HFFc6 (cell line): ENCODE measurements around the gene FTH1. TPM values are rescaled to one million over a fixed set of nuclear protein-coding genes. Genes with fewer than 3 reads are reported as not detected.
A peak's percentile ranks its signal among the peaks of the same experiment; 100 is the strongest.

Experiments
- DNase-seq: peaks from one replicate; pipeline ENCODE4 v3.0.0-alpha.2; 2018
- H3K27ac Mint-ChIP-seq: 2 replicates; pipeline ENCODE4 v1.8.0; 2020; ENCODE audit warnings: mild to moderate bottlenecking, mixed read lengths
- H3K27me3 Mint-ChIP-seq: 2 replicates; pipeline ENCODE4 v1.8.0; 2021; ENCODE audit warnings: mild to moderate bottlenecking, moderate library complexity, mixed read lengths; ENCODE audit not compliant: insufficient read depth
- H3K36me3 Mint-ChIP-seq: 2 replicates; pipeline ENCODE4 v1.8.0; 2021; ENCODE audit warnings: low read depth, mixed read lengths
- H3K4me1 Mint-ChIP-seq: 2 replicates; pipeline ENCODE4 v1.8.0; 2020; ENCODE audit warnings: low read depth, mixed read lengths
- H3K4me3 Mint-ChIP-seq: 2 replicates; pipeline ENCODE4 v1.8.0; 2020; ENCODE audit warnings: mild to moderate bottlenecking, moderate library complexity, mixed read lengths
- H3K9me3 Mint-ChIP-seq: 2 replicates; pipeline ENCODE4 v1.8.0; 2020; ENCODE audit warnings: mild to moderate bottlenecking, mixed read lengths
- total RNA-seq, 6 experiments: library from RNA; stranded (reverse); fragmentation: NEBNext Ultra II Directional; extraction: Animal tissue kit (Norgen Biotek cat#: 25700); gene quantifications; 2 replicates in 1 of 6; 3 replicates in 5 of 6; pipeline ENCODE4 v1.2.3, GENCODE V29; 2021
- TF ChIP-seq, protein P1 (sequence below): fragments of 200-600 bp; sonication (generic); IDR thresholded peaks from 2 replicates; pipeline ENCODE4 v1.5.0; 2021; ENCODE audit warnings: antibody characterized with exemption, mild to moderate bottlenecking

The FTH1 gene
- total RNA-seq, 6 experiments from 2014 or later: 2,192 to 2,832 (median 2,637) TPM

- no peak for DNase-seq
- no peaks in the 10 kb centered on the region; the same call in 1 of the 2 replicates for H3K27me3 Mint-ChIP-seq
- TF ChIP-seq, protein P1, sequence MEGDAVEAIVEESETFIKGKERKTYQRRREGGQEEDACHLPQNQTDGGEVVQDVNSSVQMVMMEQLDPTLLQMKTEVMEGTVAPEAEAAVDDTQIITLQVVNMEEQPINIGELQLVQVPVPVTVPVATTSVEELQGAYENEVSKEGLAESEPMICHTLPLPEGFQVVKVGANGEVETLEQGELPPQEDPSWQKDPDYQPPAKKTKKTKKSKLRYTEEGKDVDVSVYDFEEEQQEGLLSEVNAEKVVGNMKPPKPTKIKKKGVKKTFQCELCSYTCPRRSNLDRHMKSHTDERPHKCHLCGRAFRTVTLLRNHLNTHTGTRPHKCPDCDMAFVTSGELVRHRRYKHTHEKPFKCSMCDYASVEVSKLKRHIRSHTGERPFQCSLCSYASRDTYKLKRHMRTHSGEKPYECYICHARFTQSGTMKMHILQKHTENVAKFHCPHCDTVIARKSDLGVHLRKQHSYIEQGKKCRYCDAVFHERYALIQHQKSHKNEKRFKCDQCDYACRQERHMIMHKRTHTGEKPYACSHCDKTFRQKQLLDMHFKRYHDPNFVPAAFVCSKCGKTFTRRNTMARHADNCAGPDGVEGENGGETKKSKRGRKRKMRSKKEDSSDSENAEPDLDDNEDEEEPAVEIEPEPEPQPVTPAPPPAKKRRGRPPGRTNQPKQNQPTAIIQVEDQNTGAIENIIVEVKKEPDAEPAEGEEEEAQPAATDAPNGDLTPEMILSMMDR: no peak
- no peak overlapping the region for H3K4me3 Mint-ChIP-seq
- no peak overlapping the region for H3K27ac Mint-ChIP-seq
- no peaks in the 10 kb centered on the region for H3K9me3 Mint-ChIP-seq
- no peaks in the 10 kb centered on the region for H3K36me3 Mint-ChIP-seq
- peaks cover 42% of the 10 kb centered on the region for H3K4me1 Mint-ChIP-seq
Measured at GRCh38 chr11:61976420-61976800, 9.0 kb upstream of the FTH1 start.

- no peak overlapping the region for H3K27ac Mint-ChIP-seq
- no peaks in the 10 kb centered on the region for H3K36me3 Mint-ChIP-seq
- no peak for DNase-seq
- TF ChIP-seq, protein P1: no peak
- peaks cover 42% of the 10 kb centered on the region for H3K4me1 Mint-ChIP-seq
- H3K27me3 Mint-ChIP-seq: no peaks in the 10 kb centered on the region; the same call in 1 of the 2 replicates
- H3K4me3 Mint-ChIP-seq: no peak overlapping the region
- H3K9me3 Mint-ChIP-seq: no peaks in the 10 kb centered on the region
Measured at GRCh38 chr11:61975638-61976419, 8.4 kb upstream of the FTH1 start.

DNA sequence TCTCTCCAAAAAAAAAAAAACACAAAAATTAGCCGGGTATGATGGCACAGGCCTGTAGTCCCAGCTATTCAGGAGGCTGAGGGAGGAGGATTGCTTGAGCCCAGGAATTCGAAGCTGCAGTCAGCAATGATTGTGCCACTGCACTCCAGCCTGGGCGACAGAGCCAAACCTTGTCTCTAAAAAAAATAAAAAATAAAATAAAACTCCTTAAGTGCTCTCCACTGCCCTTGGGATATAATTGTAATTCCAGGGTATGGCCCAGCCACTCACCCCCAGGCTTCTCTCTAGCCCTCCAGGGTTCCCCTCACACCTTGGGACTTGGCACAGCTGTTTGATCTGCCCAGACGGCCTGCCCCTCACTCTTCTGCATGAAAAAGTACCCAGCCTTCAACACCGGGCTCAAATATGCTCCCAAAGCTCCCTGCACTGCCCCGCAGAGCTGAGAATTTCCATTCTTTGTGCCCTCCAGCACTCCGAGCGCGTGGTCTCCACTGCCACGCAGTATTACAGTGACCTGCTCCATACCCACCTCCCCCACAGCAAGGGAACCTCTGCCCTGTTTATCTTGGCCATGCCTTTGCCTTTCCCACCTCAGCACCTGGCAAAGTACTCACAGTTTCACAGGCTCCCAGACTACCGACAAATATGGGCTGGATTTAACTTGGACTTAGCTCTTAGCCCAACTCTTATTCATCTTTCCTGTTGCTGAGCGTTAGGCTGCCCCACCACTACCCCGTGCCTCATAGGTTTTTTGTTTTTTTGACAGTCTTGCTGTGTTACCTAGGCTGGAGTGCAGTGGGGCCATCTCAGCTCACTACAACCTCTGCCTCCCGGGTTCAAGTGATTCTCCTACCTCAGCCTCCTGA is 7.6 kb upstream of the FTH1 start:
- Mint-ChIP-seq H3K4me3 (no peak overlapping the region), H3K27ac (peak overlapping the region; percentile 23), H3K4me1 (peaks cover 45% of the 10 kb centered on the region), H3K27me3 (no peaks in the 10 kb centered on the region; the same call in 1 of the 2 replicates), H3K9me3 (no peaks in the 10 kb centered on the region), H3K36me3 (no peaks in the 10 kb centered on the region)
- TF ChIP-seq, protein P1: no peak
- no peak for DNase-seq

DNA sequence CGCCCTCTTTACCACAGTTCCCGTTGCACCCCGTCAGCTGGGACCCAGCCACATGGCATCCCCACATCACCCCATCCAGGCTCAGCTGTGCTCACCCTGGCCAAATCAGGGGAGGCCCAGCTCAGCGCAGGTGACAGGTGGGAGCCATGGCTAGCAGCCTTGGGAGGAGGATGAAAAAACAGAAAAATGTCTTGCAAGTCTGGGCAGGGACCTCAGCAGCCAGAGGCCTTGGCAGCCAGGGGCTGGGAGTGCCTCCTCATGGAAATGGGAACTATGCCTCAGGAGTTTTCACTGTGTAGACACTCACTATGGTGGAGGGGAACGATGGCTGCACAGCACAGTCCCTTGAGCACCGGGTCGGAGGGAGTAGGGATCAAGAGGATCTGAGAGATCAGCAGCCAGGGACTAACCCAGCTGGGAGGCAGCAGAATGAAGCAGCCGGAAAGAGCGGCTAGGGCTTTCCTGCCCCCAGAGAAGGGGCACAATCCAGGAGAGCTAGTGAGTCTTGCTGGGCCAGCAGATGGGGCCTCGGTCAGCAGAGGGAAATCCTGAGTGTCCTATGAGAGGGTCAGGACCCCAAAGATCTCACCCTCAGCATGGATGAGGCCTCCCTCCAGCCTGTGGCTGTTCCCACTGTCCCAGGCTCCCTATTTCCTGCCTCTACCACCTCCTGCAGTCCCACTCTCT is 6.2 kb upstream of the FTH1 start:
- Mint-ChIP-seq H3K36me3 (no peaks in the 10 kb centered on the region), H3K4me1 (peaks cover 59% of the 10 kb centered on the region)

More for the DNA sequence above, 6.2 kb upstream of the FTH1 start:
- Mint-ChIP-seq H3K27me3 (peaks cover 2% of the 10 kb centered on the region), H3K4me3 (no peak overlapping the region), H3K9me3 (no peaks in the 10 kb centered on the region), H3K27ac (peak overlapping the region; percentile 97)
- DNase-seq: no peak
- TF ChIP-seq, protein P1: no peak
